NOMO-1 treated with dmso at 0.1 percent for 144 hours (cell line): ENCODE results near the gene MED1.

Experiments used
- DNase-seq: peaks from one replicate; lab custom pipeline; 2025; ENCODE audit not compliant: unreplicated experiment; lab: John Stamatoyannopoulos, UW

Gene MED1

DNA sequence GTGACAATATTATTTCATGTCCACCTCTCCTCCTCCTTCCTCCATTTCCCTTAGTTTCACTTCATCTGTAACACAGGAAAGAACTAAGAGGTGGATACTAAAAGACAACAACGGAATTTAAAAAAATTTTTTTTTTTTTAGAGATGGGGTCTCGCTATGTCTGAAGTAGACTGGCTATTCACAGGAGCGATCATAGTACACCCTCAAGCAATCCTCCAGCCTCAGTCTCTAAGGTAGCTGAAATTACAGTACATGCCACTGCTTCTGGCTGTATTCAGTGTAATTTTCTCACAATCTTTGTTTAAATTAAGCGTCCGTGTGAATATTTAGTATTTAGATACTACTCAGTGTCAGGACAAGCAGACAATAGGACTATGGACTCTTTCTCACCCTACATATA, 85.2 kb downstream of the MED1 start:
- no peak for DNase-seq

GRCh38 chr17:39365242-39365641, 85.8 kb downstream of the MED1 start:
- DNase-seq: no peak

DNA sequence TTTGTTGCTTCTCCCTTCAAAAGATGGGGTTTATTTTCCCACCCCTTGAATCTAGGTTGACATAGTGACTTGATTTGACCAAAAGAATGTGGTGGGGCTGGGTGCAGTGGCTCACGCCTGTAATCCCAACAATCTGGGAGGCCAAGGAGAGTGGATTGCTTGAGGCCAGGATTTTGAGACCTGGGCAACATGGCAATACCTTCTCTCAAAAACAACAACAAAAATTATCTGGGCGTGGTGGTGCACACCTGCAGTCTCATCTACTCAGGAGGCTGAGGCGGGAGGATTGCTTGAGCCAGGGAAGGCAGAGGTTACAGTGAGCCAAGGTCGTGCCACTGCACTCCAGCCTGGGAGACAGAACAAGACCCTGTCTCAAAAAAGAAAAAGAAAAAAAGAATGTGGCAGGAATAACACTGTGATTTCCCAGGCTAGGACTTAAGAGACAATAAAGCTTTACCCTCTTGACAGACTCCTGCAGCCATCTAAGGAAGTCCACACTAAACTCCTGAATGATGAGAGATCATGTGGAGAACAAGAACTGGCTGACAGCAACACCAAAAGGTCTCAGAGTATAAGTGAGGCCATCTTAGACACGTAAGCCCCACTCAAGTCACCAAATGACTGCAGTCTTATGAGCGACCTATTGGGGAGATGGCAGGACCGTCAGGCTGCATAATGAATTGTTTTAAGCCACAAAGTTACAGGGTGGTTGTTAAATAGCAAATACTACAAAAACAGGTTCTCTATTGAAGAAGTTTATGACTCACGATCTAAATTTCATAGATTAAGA, 86.6 kb downstream of the MED1 start:
- DNase-seq: peak; percentile 31

DNA sequence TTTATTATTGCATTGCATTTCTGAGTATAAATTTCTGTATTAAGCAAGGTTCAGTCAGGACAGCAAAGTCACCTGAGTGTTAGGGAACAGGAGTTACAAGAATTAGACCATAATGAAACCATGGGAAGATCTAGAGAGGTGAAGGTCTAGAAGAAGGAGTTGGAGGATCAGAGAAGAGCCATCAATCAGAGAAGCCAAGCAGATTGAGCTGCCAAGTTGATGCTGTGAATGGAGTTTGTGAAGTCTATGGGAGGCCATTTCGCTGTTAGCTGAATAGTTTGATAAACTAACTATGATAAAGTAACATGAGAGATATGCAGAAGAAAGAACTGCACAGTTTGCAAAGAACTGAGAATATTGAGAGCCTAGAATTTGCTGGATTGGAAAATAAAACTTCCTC, 90.0 kb downstream of the MED1 start:
- no peak for DNase-seq

DNA sequence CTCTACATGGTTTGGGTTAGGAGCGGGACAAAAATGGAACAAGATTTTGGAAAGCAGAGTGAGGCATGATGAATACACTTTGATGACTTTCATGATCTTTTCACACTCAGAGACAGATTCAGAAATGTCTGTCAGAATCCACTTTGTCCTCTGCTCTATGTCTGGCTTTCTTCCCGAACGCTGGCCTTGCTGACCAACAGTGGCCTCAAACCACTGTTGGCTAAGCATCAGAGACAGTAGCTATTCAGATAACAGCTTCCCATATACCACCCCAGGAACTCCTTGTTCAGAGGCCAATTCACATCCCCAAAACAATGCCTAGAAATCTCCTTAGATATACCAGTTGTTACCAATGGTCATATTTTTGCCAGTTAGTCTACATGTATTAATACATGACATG, 90.5 kb downstream of the MED1 start:
- DNase-seq: no peak

GRCh38 chr17:39359994-39360393, 91.1 kb downstream of the MED1 start:
- DNase-seq: no peak

DNA sequence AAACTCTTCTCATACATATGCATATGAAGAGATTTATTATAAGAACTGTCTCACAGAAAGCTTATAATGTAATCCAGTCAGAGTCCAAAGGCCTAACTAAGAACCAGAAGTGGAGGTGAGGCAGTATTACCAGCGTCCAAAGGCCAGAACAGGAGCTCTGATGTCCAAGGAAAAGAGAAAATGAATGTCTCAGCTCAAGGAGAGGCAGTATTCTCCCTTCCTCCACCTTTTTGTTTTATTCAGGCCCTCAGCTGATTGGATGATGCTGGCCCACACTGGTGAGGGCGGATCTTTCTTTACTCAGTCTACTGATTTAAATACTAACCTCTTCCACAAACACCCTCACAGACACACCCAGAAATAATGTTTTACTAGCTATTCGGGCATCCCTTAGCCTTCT, 93.1 kb downstream of the MED1 start:
- DNase-seq: no peak

DNA sequence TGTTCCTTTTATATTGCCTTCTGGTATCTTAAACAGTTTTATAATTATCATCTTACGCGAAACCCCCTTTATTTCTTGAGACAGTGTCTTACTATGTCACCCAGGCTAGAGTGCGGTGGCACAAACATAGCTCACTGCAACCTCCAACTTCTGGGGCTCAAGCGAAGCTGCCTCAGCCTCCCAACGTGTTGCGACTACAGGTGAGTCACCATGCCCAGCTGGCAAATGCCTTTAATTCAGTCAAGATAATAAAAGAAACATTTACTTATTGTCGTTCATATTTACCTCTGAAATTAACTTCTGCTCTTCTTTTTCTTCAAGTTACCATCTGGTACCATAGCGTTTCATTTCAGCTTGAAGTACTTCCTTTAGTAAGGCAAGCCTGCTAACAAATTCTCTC, 93.6 kb downstream of the MED1 start:
- DNase-seq: no peak
